ENCODE data around the gene CDYL2. TPM values are rescaled to one million over a fixed set of nuclear protein-coding genes. Genes with fewer than 3 reads are reported as not detected.

Gene CDYL2
- total RNA-seq, 1 donor from 2014 or later, result 4.9 TPM

- H3K4me3 ChIP-seq, result no peak overlapping the region
- H3K36me3 Mint-ChIP-seq, result no peaks in the 10 kb centered on the region
- H3K36me3 ChIP-seq, result no peaks in the 10 kb centered on the region
- H3K9me3 ChIP-seq (ENCODE audit: low read depth), result no peaks in the 10 kb centered on the region
- no peaks in the 10 kb centered on the region for H3K9me3 Mint-ChIP-seq
- H3K9ac ChIP-seq, result no peak overlapping the region
- no peaks in the 10 kb centered on the region for H3K4me1 ChIP-seq
- no peaks in the 10 kb centered on the region for H4K20me1 ChIP-seq (ENCODE audit: low read depth)
- no peaks in the 10 kb centered on the region for H3K4me1 Mint-ChIP-seq
- no peak overlapping the region for H3K27ac ChIP-seq
- DNase-seq (ENCODE audit: low spot score), result no peak
- H3K27me3 ChIP-seq, result peaks cover 47% of the 10 kb centered on the region
- H3F3A ChIP-seq (ENCODE audit: low read depth), result no peaks in the 10 kb centered on the region
- peaks cover 4% of the 10 kb centered on the region for H3K27me3 Mint-ChIP-seq (ENCODE audit: insufficient read depth, low read depth)
- H3K79me2 ChIP-seq (ENCODE audit: low read depth), result no peaks in the 10 kb centered on the region
- TF ChIP-seq EZH2 (IDR thresholded peaks at IDR 0.05), result no peak
- no peak for TF ChIP-seq CTCF (IDR thresholded peaks at IDR 0.05)
- no peak for TF ChIP-seq EZH2phosphoT487 (IDR thresholded peaks at IDR 0.05)
- H3K4me2 ChIP-seq, result no peak overlapping the region
- H2AFZ ChIP-seq (replicated peaks), result no peak overlapping the region
- no peak overlapping the region for H3K4me3 Mint-ChIP-seq
- no peak overlapping the region for H3K27ac Mint-ChIP-seq
Observed at GRCh38 chr16:80556481-80556880, 247.9 kb downstream of the CDYL2 start.

GRCh38 chr16:80554033-80554432, 250.4 kb downstream of the CDYL2 start:
- peaks cover 1% of the 10 kb centered on the region for H3K27me3 Mint-ChIP-seq (ENCODE audit: insufficient read depth, low read depth)
- no peaks in the 10 kb centered on the region for H3K9me3 Mint-ChIP-seq
- H3K79me2 ChIP-seq (ENCODE audit: low read depth), result no peaks in the 10 kb centered on the region
- no peaks in the 10 kb centered on the region for H3K9me3 ChIP-seq (ENCODE audit: low read depth)
- no peaks in the 10 kb centered on the region for H3F3A ChIP-seq (ENCODE audit: low read depth)
- no peak for DNase-seq (ENCODE audit: low spot score)
- H3K4me1 ChIP-seq, result no peaks in the 10 kb centered on the region
- H3K4me1 Mint-ChIP-seq, result no peaks in the 10 kb centered on the region
- H3K4me3 Mint-ChIP-seq, result no peak overlapping the region
- no peaks in the 10 kb centered on the region for H3K36me3 Mint-ChIP-seq
- H3K4me2 ChIP-seq, result no peak overlapping the region
- H4K20me1 ChIP-seq (ENCODE audit: low read depth), result no peaks in the 10 kb centered on the region
- TF ChIP-seq EZH2phosphoT487 (IDR thresholded peaks at IDR 0.05), result no peak
- TF ChIP-seq EZH2 (IDR thresholded peaks at IDR 0.05), result no peak
- no peak for TF ChIP-seq CTCF (IDR thresholded peaks at IDR 0.05)
- no peak overlapping the region for H3K4me3 ChIP-seq
- H3K36me3 ChIP-seq, result no peaks in the 10 kb centered on the region
- H2AFZ ChIP-seq (replicated peaks), result no peak overlapping the region
- H3K27ac Mint-ChIP-seq, result no peak overlapping the region
- H3K27ac ChIP-seq, result no peak overlapping the region
- H3K27me3 ChIP-seq, result peaks cover 38% of the 10 kb centered on the region
- H3K9ac ChIP-seq, result no peak overlapping the region

GRCh38 chr16:80552277-80552676, 252.1 kb downstream of the CDYL2 start:
- Histone ChIP-seq H2AFZ (replicated peaks) (peak overlapping the region; percentile 28), H3K4me1 (no peaks in the 10 kb centered on the region), H4K20me1 (ENCODE audit: low read depth) (no peaks in the 10 kb centered on the region), H3K4me3 (no peak overlapping the region), H3K36me3 (no peaks in the 10 kb centered on the region), H3K79me2 (ENCODE audit: low read depth) (no peaks in the 10 kb centered on the region), H3F3A (ENCODE audit: low read depth) (no peaks in the 10 kb centered on the region), H3K27me3 (peaks cover 44% of the 10 kb centered on the region), H3K27ac (no peak overlapping the region), H3K9ac (no peak overlapping the region), H3K9me3 (ENCODE audit: low read depth) (no peaks in the 10 kb centered on the region), H3K4me2 (no peak overlapping the region)
- Mint-ChIP-seq H3K4me3 (no peak overlapping the region), H3K4me1 (no peaks in the 10 kb centered on the region), H3K9me3 (no peaks in the 10 kb centered on the region), H3K36me3 (no peaks in the 10 kb centered on the region), H3K27ac (no peak overlapping the region), H3K27me3 (ENCODE audit: insufficient read depth, low read depth) (no peaks in the 10 kb centered on the region)
- TF ChIP-seq CTCF (IDR thresholded peaks at IDR 0.05), result no peak
- TF ChIP-seq EZH2 (IDR thresholded peaks at IDR 0.05), result no peak
- no peak for TF ChIP-seq EZH2phosphoT487 (IDR thresholded peaks at IDR 0.05)
- DNase-seq (ENCODE audit: low spot score), result no peak

Other genes starting within 250 kb of the CDYL2 start
- 70.5 and 138 TPM in 2 replicates for gene CMC2, start 202.3 kb upstream of the CDYL2 start, total RNA-seq (ENCODE audit: low replicate concordance)
- 76.8 and 111 TPM in 2 replicates for gene CENPN, start 202.6 kb upstream of the CDYL2 start, total RNA-seq (ENCODE audit: low replicate concordance)
- 73.5 and 95.0 TPM in 2 replicates for gene ATMIN, start 231.2 kb upstream of the CDYL2 start, total RNA-seq (ENCODE audit: low replicate concordance)